ENCODE measurements around the gene CYS1. TPM values are rescaled to one million over a fixed set of nuclear protein-coding genes. Genes with fewer than 3 reads are reported as not detected.

CYS1 gene
- total RNA-seq, 2 donors from 2014 or later = 0.29 to 0.44 TPM

DNA sequence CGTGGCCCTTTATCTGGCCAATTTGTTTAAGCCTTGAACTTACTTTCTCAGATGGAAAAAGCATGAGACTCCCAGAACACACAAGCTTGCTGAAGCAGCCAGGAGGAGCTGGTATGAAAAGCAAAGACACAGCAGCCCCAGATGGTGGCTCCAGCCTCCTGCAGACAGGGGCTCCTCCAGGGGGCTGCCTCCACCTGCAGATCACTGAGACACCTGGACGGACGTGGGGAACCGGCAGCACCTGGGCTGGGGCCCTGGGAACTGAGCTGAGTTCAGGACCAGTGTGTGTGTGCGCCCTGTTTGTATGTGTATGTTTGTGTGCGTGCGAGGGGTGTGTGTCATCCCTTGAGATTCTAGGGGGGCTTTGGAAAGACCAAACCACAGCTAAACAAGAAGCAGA, 8.6 kb downstream of the CYS1 start:
- TF ChIP-seq CTCF (conservative IDR thresholded peaks at IDR 0.05) = peak; percentile 17
- Histone ChIP-seq H3K4me3 (ENCODE audit: low read length) (no peak overlapping the region), H3K27ac (ENCODE audit: low read depth, low read length) (no peak overlapping the region), H3K27me3 (ENCODE audit: control insufficient read depth, insufficient read depth, low read length, poor library complexity, severe bottlenecking) (peaks cover 22% of the 10 kb centered on the region), H3K9me3 (ENCODE audit: control insufficient read depth, low read length) (peaks cover 12% of the 10 kb centered on the region), H3K36me3 (ENCODE audit: control insufficient read depth, insufficient read depth, low read length) (no peaks in the 10 kb centered on the region), H3K9ac (ENCODE audit: extremely low read depth, low read length, poor library complexity, severe bottlenecking) (no peak overlapping the region), H3K4me1 (ENCODE audit: control insufficient read depth, insufficient read depth, low read length) (no peaks in the 10 kb centered on the region)
- WGBS, 2 experiments (ENCODE audit: insufficient coverage in 1 of 2, insufficient read length in 1 of 2) = 94 to 95% methylated on average over 7 of the region's 7 CpGs
- Mint-ChIP-seq H3K4me3 (no peak overlapping the region), H3K36me3 (ENCODE audit: low read depth) (no peaks in the 10 kb centered on the region), H3K27ac (no peak overlapping the region), H3K9me3 (peaks cover 12% of the 10 kb centered on the region), H3K27me3 (ENCODE audit: insufficient read depth) (peaks cover 20% of the 10 kb centered on the region), H3K4me1 (peaks cover 6% of the 10 kb centered on the region)
- no peak for DNase-seq

- peaks cover 13% of the 10 kb centered on the region for H3K9me3 Mint-ChIP-seq
- no peaks in the 10 kb centered on the region for H3K36me3 Mint-ChIP-seq (ENCODE audit: low read depth)
- peaks cover 6% of the 10 kb centered on the region for H3K4me1 Mint-ChIP-seq
- H3K4me1 ChIP-seq (ENCODE audit: control insufficient read depth, insufficient read depth, low read length) = no peaks in the 10 kb centered on the region
- TF ChIP-seq CTCF (conservative IDR thresholded peaks at IDR 0.05) = no peak
- peaks cover 15% of the 10 kb centered on the region for H3K27me3 Mint-ChIP-seq (ENCODE audit: insufficient read depth)
- peaks cover 18% of the 10 kb centered on the region for H3K27me3 ChIP-seq (ENCODE audit: control insufficient read depth, insufficient read depth, low read length, poor library complexity, severe bottlenecking)
- no peak overlapping the region for H3K4me3 ChIP-seq (ENCODE audit: low read length)
- H3K27ac Mint-ChIP-seq = no peak overlapping the region
- H3K9me3 ChIP-seq (ENCODE audit: control insufficient read depth, low read length) = peaks cover 12% of the 10 kb centered on the region
- no peak overlapping the region for H3K27ac ChIP-seq (ENCODE audit: low read depth, low read length)
- no peaks in the 10 kb centered on the region for H3K36me3 ChIP-seq (ENCODE audit: control insufficient read depth, insufficient read depth, low read length)
- H3K9ac ChIP-seq (ENCODE audit: extremely low read depth, low read length, poor library complexity, severe bottlenecking) = no peak overlapping the region
- WGBS, 2 experiments (ENCODE audit: insufficient coverage in 1 of 2, insufficient read length in 1 of 2) = 95% methylated on average over 16 of the region's 16 CpGs
- DNase-seq = no peak
- no peak overlapping the region for H3K4me3 Mint-ChIP-seq
These were observed 9.0 kb downstream of the CYS1 start for GRCh38 chr2:10071176-10071575.

- no peak overlapping the region for H3K27ac ChIP-seq (ENCODE audit: low read depth, low read length)
These were observed 12.3 kb downstream of the CYS1 start for GRCh38 chr2:10067881-10068280.

More at GRCh38 chr2:10067881-10068280, 12.3 kb downstream of the CYS1 start:
- H3K4me1 ChIP-seq (ENCODE audit: control insufficient read depth, insufficient read depth, low read length) = no peaks in the 10 kb centered on the region
- H3K27me3 ChIP-seq (ENCODE audit: control insufficient read depth, insufficient read depth, low read length, poor library complexity, severe bottlenecking) = no peaks in the 10 kb centered on the region
- TF ChIP-seq CTCF (conservative IDR thresholded peaks at IDR 0.05) = no peak
- Mint-ChIP-seq H3K27ac (no peak overlapping the region), H3K36me3 (ENCODE audit: low read depth) (no peaks in the 10 kb centered on the region), H3K9me3 (peaks cover 13% of the 10 kb centered on the region), H3K4me1 (peaks cover 6% of the 10 kb centered on the region), H3K4me3 (no peak overlapping the region), H3K27me3 (ENCODE audit: insufficient read depth) (no peaks in the 10 kb centered on the region)
- no peak overlapping the region for H3K9ac ChIP-seq (ENCODE audit: extremely low read depth, low read length, poor library complexity, severe bottlenecking)
- H3K9me3 ChIP-seq (ENCODE audit: control insufficient read depth, low read length) = peaks cover 12% of the 10 kb centered on the region
- no peaks in the 10 kb centered on the region for H3K36me3 ChIP-seq (ENCODE audit: control insufficient read depth, insufficient read depth, low read length)
- no peak for DNase-seq
- 80 to 89% methylated on average over 1 of the region's 1 CpG for WGBS, 2 experiments (ENCODE audit: insufficient coverage in 1 of 2, insufficient read length in 1 of 2)
- no peak overlapping the region for H3K4me3 ChIP-seq (ENCODE audit: low read length)

Data from endodermal cell (in vitro differentiated cells).